Sigmoid colon (tissue), 4 donors: ENCODE results near the gene ATG13.

Experiments used
- EP300 ChIP-seq, 4 donors: sonication (generic); formaldehyde crosslinking; IDR thresholded peaks; one replicate each; pipeline ENCODE4 v1.6.1; 2017; ENCODE audit warnings: antibody characterized with exemption in 4 of 4
- POLR2A ChIP-seq, 2 donors: fragments of 450-650 bp; IDR thresholded peaks; one replicate each; pipeline ENCODE4 v1.6.1; 2016; ENCODE audit warnings: antibody characterized with exemption in 2 of 2, mild to moderate bottlenecking in 2 of 2, moderate library complexity in 2 of 2
- POLR2AphosphoS5 ChIP-seq, 4 donors: sonication (generic); formaldehyde crosslinking; IDR thresholded peaks; one replicate each; pipeline ENCODE4 v1.6.1; 2017; ENCODE audit warnings: antibody characterized with exemption in 4 of 4
- TF ChIP-seq, protein P1 (sequence below), 4 experiments: fragments of 450-650 bp in 3 of 4; fragments of 200-600 bp in 1 of 4; IDR thresholded peaks; one replicate each; pipeline ENCODE4 v1.5.1; 2016 to 2019; ENCODE audit warnings: antibody characterized with exemption in 4 of 4, mild to moderate bottlenecking in 3 of 4, moderate library complexity in 2 of 4

DNA sequence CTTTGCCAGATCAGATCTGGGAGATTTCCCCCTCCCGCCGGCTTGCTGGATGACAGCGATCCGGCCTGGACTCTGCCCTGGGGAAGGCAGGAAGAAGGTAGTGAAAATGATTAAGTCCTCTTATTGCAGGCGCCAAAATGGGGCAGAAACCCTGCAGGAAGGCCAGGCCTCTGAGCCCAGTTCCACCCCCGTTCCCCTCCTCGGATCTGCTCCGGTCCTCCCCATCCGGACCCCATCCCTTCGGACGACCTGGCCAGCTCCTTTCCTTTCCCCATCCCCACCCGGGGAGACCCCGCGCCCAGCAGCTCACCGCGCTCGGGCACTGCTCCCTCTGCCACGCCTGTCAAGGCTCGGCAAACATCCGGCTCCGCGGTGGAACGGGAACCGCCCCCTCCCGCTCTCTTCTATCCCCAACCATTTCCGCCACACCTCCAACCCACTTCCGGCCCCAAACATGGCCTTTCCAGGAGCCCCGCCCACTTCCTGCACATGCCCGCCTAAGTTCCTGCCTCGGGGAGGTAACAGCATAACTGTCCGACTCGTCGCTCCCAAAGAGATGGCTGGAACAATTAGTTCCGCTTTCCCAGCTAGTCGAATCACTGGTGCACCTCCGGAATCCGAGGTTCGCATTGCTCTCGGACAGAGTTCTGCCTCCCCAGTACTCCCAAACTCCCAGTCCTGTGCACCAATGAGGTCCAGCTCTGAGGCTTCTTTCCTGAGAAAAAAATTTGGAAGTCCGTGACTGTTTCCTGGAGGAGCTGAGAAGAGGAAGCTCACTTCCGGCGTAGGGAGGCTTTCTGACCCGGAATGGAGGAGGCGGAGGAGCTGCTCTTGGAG is 83.1 kb downstream of the ATG13 start, which contains the start of the genes ARHGAP1 and ZNF408:
- TF ChIP-seq, protein P1, sequence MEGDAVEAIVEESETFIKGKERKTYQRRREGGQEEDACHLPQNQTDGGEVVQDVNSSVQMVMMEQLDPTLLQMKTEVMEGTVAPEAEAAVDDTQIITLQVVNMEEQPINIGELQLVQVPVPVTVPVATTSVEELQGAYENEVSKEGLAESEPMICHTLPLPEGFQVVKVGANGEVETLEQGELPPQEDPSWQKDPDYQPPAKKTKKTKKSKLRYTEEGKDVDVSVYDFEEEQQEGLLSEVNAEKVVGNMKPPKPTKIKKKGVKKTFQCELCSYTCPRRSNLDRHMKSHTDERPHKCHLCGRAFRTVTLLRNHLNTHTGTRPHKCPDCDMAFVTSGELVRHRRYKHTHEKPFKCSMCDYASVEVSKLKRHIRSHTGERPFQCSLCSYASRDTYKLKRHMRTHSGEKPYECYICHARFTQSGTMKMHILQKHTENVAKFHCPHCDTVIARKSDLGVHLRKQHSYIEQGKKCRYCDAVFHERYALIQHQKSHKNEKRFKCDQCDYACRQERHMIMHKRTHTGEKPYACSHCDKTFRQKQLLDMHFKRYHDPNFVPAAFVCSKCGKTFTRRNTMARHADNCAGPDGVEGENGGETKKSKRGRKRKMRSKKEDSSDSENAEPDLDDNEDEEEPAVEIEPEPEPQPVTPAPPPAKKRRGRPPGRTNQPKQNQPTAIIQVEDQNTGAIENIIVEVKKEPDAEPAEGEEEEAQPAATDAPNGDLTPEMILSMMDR (IDR thresholded peaks at IDR 0.05) = no peak
- TF ChIP-seq POLR2A (IDR thresholded peaks at IDR 0.05) (peak; percentile 70 to 87), EP300 (IDR thresholded peaks at IDR 0.05) (no peak), POLR2AphosphoS5 (IDR thresholded peaks at IDR 0.05) (peak; percentile 67 to 92 (median 88))
